Measurements from ENCODE around the gene TUG1. TPM values are rescaled to one million over a fixed set of nuclear protein-coding genes. Genes with fewer than 3 reads are reported as not detected.

The TUG1 gene
- total and polyA plus RNA-seq, 7 experiments from 2014 or later, result 24.0 to 159 (median 97.2) TPM

DNA sequence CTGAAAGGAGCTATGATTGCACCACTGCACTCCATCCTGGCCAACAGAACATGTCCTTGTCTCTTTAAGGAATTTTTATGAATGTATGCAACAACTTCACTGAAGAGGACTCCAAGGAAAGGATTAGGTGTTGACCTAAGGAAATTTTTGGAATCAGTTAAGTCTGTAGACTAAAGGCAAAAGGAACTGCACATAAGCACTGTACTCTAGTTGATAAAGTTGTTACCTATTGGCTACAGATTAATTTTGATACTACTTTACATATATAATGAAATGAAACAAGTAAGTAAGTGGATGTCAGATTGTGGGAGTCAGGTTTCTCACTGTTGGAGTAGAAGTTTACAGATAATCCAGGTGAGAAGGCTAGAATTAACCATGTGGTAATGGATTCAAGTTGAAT is 36.5 kb downstream of the TUG1 start:
- H3K36me3 Mint-ChIP-seq, result peaks cover 0 to 14% (median 0%) of the 10 kb centered on the region in 5 donors
- no peak overlapping the region for H3K27ac Mint-ChIP-seq
- no peak overlapping the region for H3K4me3 Mint-ChIP-seq
- Histone ChIP-seq H3K4me1 (ENCODE audit: control insufficient read depth in 2 of 2, insufficient read depth in 2 of 2, low read length in 2 of 2) (no peaks in the 10 kb centered on the region), H3K36me3 (ENCODE audit: control insufficient read depth in 2 of 3, insufficient read depth in 3 of 3, low read length in 3 of 3) (no peaks in the 10 kb centered on the region), H3K27me3 (ENCODE audit: control insufficient read depth in 2 of 2, insufficient read depth in 2 of 2, low read length in 2 of 2) (no peaks in the 10 kb centered on the region), H3K9me3 (ENCODE audit: control insufficient read depth in 2 of 3, low read length in 3 of 3) (peaks cover 0 to 9% (median 0%) of the 10 kb centered on the region in 3 experiments), H3K4me3 (ENCODE audit: low read length) (no peak overlapping the region), H3K27ac (ENCODE audit: low read depth, low read length) (no peak overlapping the region)
- no peak for DNase-seq
- ATAC-seq, result no peak
- intact Hi-C loops (cut with micrococcal nuclease), result no loop called here
- POLR2A ChIA-PET, result no interaction called here
- H3K4me1 Mint-ChIP-seq, result no peaks in the 10 kb centered on the region
- H3K9me3 Mint-ChIP-seq, result peaks cover 0 to 60% (median 13%) of the 10 kb centered on the region in 11 donors
- CTCF ChIA-PET, result no interaction called here
- peaks cover 0 to 8% (median 2%) of the 10 kb centered on the region in 5 donors for H3K27me3 Mint-ChIP-seq

- Histone ChIP-seq H3K27ac (ENCODE audit: low read depth, low read length) (no peak overlapping the region), H3K27me3 (ENCODE audit: control insufficient read depth in 2 of 2, insufficient read depth in 2 of 2, low read length in 2 of 2) (no peaks in the 10 kb centered on the region), H3K4me3 (ENCODE audit: low read length) (no peak overlapping the region), H3K36me3 (ENCODE audit: control insufficient read depth in 2 of 3, insufficient read depth in 3 of 3, low read length in 3 of 3) (no peaks in the 10 kb centered on the region), H3K4me1 (ENCODE audit: control insufficient read depth in 2 of 2, insufficient read depth in 2 of 2, low read length in 2 of 2) (no peaks in the 10 kb centered on the region), H3K9me3 (ENCODE audit: control insufficient read depth in 2 of 3, low read length in 3 of 3) (no peaks in the 10 kb centered on the region)
- ChIA-PET CTCF (interaction anchor here (0.7 kb wide), 1 partner anchor 66 kb away, joined by 5 read pairs; no protein-coding TSS in a partner anchor), POLR2A (no interaction called here)
- H3K36me3 Mint-ChIP-seq, result no peaks in the 10 kb centered on the region
- H3K4me3 Mint-ChIP-seq, result no peak overlapping the region
- DNase-seq (no peak), ATAC-seq (no peak)
- H3K27ac Mint-ChIP-seq, result no peak overlapping the region
- H3K4me1 Mint-ChIP-seq, result no peaks in the 10 kb centered on the region
- intact Hi-C loops (cut with micrococcal nuclease), result no loop called here
- H3K9me3 Mint-ChIP-seq, result peaks cover 0 to 3% (median 0%) of the 10 kb centered on the region in 11 donors
- H3K27me3 Mint-ChIP-seq, result no peaks in the 10 kb centered on the region
Measured at GRCh38 chr22:31019191-31019930, 50.3 kb downstream of the TUG1 start.

GRCh38 chr22:31020334-31020733 is 51.3 kb downstream of the TUG1 start:
- H3K4me3 ChIP-seq (ENCODE audit: low read length), result no peak overlapping the region
- no peak overlapping the region for H3K27ac ChIP-seq (ENCODE audit: low read depth, low read length)
- H3K4me3 Mint-ChIP-seq, result no peak overlapping the region
- no peaks in the 10 kb centered on the region for H3K4me1 ChIP-seq (ENCODE audit: control insufficient read depth in 2 of 2, insufficient read depth in 2 of 2, low read length in 2 of 2)
- H3K36me3 Mint-ChIP-seq, result no peaks in the 10 kb centered on the region
- no peaks in the 10 kb centered on the region for H3K27me3 ChIP-seq (ENCODE audit: control insufficient read depth in 2 of 2, insufficient read depth in 2 of 2, low read length in 2 of 2)
- intact Hi-C loops (cut with micrococcal nuclease), result no loop called here
- ChIA-PET CTCF (interaction anchor here (0.7 kb wide), 1 partner anchor 67 kb away, joined by 5 read pairs; no protein-coding TSS in a partner anchor), POLR2A (no interaction called here)
- H3K4me1 Mint-ChIP-seq, result no peaks in the 10 kb centered on the region
- ATAC-seq, result no peak
- H3K36me3 ChIP-seq (ENCODE audit: control insufficient read depth in 2 of 3, insufficient read depth in 3 of 3, low read length in 3 of 3), result no peaks in the 10 kb centered on the region
- no peaks in the 10 kb centered on the region for H3K9me3 ChIP-seq (ENCODE audit: control insufficient read depth in 2 of 3, low read length in 3 of 3)
- no peak for DNase-seq
- H3K27me3 Mint-ChIP-seq, result no peaks in the 10 kb centered on the region
- H3K27ac Mint-ChIP-seq, result no peak overlapping the region
- H3K9me3 Mint-ChIP-seq, result peaks cover 0 to 3% (median 0%) of the 10 kb centered on the region in 11 donors

- H3K27me3 Mint-ChIP-seq, result no peaks in the 10 kb centered on the region
- H3K36me3 ChIP-seq (ENCODE audit: control insufficient read depth in 2 of 3, insufficient read depth in 3 of 3, low read length in 3 of 3), result no peaks in the 10 kb centered on the region
- CTCF ChIA-PET, result no interaction called here
- intact Hi-C loops (cut with micrococcal nuclease), result no loop called here
- H3K4me3 ChIP-seq (ENCODE audit: low read length), result no peak overlapping the region
- no peaks in the 10 kb centered on the region for H3K4me1 Mint-ChIP-seq
- H3K27me3 ChIP-seq (ENCODE audit: control insufficient read depth in 2 of 2, insufficient read depth in 2 of 2, low read length in 2 of 2), result no peaks in the 10 kb centered on the region
- H3K27ac Mint-ChIP-seq, result no peak overlapping the region
- no peaks in the 10 kb centered on the region for H3K9me3 ChIP-seq (ENCODE audit: control insufficient read depth in 2 of 3, low read length in 3 of 3)
- H3K4me1 ChIP-seq (ENCODE audit: control insufficient read depth in 2 of 2, insufficient read depth in 2 of 2, low read length in 2 of 2), result no peaks in the 10 kb centered on the region
- peaks cover 0 to 3% (median 0%) of the 10 kb centered on the region in 11 donors for H3K9me3 Mint-ChIP-seq
- H3K4me3 Mint-ChIP-seq, result no peak overlapping the region
- ATAC-seq (no peak), DNase-seq (no peak)
- POLR2A ChIA-PET, result no interaction called here
- no peaks in the 10 kb centered on the region for H3K36me3 Mint-ChIP-seq
- no peak overlapping the region for H3K27ac ChIP-seq (ENCODE audit: low read depth, low read length)
Measured at GRCh38 chr22:31022516-31022915, 53.5 kb downstream of the TUG1 start.

Other genes starting within 250 kb of the TUG1 start
- gene MORC2, start 491 bp upstream of the TUG1 start, total RNA-seq, result 10 to 100 TPM; 34.8 to 66.9 (median 46.5) TPM
- gene MORC2, start 491 bp upstream of the TUG1 start, polyA plus RNA-seq, result 10 to 100 TPM; 12.8 to 25.6 TPM
- gene SMTN, start 112.1 kb downstream of the TUG1 start, total RNA-seq, result 10 to 100 TPM in 1 of 5 experiments, 1 to 10 TPM in 4; 3.1 to 14.9 (median 6.2) TPM
- 1 to 10 TPM; 1.1 to 3.9 TPM for gene SMTN, start 112.1 kb downstream of the TUG1 start, polyA plus RNA-seq
- 10 to 100 TPM in 4 of 5 experiments, 1 to 10 TPM in 1; 9.1 to 71.5 (median 68.6) TPM for gene SELENOM, start 138.3 kb downstream of the TUG1 start, total RNA-seq
- gene SELENOM, start 138.3 kb downstream of the TUG1 start, polyA plus RNA-seq, result 100 to 1,000 TPM; 129 to 175 TPM
- gene INPP5J, start 153.7 kb downstream of the TUG1 start, total RNA-seq, result under 1 TPM in 4 of 5 experiments, not detected in 1; 0.24 to 0.81 (median 0.51) TPM
- gene INPP5J, start 153.7 kb downstream of the TUG1 start, polyA plus RNA-seq, result not detected
- not detected for gene PLA2G3, start 171.2 kb downstream of the TUG1 start, total RNA-seq
- gene PLA2G3, start 171.2 kb downstream of the TUG1 start, polyA plus RNA-seq, result not detected
- gene RNF185, start 190.9 kb downstream of the TUG1 start, total RNA-seq, result 10 to 100 TPM; 10.6 to 28.5 (median 23.5) TPM
- 10 to 100 TPM; 18.1 to 27.2 TPM for gene RNF185, start 190.9 kb downstream of the TUG1 start, polyA plus RNA-seq
- 10 to 100 TPM; 18.3 to 49.9 (median 28.8) TPM for gene LIMK2, start 243.0 kb downstream of the TUG1 start, total RNA-seq
- gene LIMK2, start 243.0 kb downstream of the TUG1 start, polyA plus RNA-seq, result 10 to 100 TPM; 13.1 to 25.3 TPM

Measured in naive thymus-derived CD4-positive, alpha-beta T cell (primary cell).